T1000 (cell line): ENCODE data around the gene TRIM56.
"Not testable (repeated sequence)": the region's sequence is repeated elsewhere in the genome, so short reads cannot be mapped to it uniquely, and the experiment has no call there.

ENCODE experiments used
- DNase-seq: peaks from one replicate; lab custom pipeline; 2025; ENCODE audit warnings: mixed read lengths; lab: John Stamatoyannopoulos, UW

Gene TRIM56

DNA sequence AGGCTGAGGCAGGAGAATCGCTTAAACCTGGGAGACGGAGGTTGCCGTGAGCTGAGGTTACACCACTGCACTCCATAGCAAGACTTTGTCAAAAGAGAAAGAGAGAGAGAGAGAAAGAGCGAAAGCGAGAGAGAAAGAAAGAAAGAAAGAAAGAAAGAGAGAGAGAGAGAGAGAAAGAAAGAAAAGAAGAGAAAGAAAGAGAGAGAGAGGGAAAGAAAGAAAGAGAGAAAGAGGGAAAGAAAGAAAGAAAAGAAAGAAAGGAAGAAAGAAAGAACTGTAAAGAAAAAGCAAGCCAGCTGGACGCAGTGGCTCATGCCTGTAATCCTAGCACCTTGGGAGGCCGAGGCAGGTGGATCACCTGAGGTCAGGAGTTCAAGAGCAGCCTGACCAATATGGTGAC, 27.9 kb downstream of the TRIM56 start:
- not testable (repeated sequence) for DNase-seq

GRCh38 chr7:101113836-101114235, 28.6 kb downstream of the TRIM56 start:
- no peak for DNase-seq

GRCh38 chr7:101114492-101114891, 29.2 kb downstream of the TRIM56 start:
- DNase-seq: peak; percentile 17

DNA sequence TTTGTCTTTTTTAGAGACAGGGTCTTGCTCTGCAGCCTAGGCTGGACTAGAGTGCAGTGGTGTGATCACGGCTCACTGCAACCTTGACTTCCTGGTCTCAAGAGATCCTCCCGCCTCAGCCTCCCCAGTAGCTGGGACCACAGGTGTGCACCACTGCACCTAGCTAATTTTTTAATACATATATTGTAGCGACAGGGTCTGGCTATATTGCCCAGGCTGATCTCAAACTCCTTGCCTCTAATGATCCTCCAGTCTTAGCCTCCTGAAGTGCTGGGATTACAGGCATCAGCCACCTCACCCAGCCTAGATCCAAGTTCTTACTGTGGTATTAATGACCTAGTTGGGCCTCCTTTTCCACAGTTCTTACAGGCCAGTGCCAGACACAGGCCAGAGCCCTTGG, 29.9 kb downstream of the TRIM56 start:
- DNase-seq: no peak

DNA sequence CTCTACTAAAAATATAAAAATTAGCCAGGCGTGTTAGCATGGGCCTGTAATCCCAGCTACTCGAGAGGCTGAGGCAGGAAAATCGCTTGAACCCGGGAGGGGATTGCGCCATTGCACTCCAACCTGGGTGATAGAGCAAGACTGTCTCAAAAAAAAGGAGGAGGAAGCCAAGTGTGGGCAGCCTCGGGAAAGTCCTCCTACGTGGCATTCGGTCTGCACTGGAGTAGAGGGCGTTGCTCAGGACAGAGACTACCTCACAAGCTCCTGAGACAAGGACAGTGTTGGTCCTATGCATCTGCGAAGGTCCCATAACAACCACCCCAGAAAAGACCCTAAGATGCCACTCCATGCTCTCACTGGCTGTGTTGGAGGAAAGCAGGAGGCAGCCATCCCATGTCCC, 31.6 kb downstream of the TRIM56 start:
- no peak for DNase-seq

DNA sequence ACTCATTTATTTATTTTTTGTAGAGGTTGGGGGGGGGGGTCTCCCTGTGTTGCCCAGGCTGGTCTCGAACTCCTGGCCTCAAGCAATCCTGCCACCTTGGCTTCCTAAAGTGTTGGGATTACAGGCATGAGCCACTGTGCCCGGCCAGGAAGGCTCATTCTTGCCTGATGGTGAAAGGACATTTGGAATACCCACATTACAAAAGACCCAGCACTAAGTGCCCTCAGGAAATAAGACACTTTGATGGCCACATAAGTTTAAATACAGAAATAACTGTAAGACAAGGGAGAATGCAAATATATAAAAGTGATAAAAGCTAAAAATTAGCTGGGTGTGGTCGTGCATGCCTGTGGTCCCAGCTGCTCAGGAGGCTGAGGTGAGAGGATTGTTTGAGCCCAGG, 33.6 kb downstream of the TRIM56 start:
- no peak for DNase-seq

DNA sequence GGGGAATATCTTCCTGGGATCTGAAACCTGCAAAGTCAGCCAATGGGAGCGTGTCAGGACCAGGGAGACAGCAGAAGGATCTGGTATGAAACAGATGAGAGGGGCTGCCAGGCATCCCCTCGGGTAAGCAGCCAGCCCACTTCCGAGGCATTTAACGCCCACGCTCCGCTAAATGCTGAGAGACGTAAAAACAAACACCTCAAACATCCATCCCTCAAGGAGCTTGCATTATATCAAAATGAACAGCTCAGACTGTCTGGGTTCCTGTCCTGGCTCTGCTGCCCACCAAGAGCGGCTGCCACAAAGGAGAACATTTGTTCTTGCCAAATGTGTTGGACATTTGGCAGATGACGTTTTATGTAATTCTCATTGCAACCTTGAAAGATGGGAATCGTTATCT, 34.6 kb downstream of the TRIM56 start:
- DNase-seq: no peak

- no peak for DNase-seq
These were observed 35.0 kb downstream of the TRIM56 start for GRCh38 chr7:101120315-101120714.

- DNase-seq: not testable (repeated sequence)
These were observed 36.3 kb downstream of the TRIM56 start for GRCh38 chr7:101121631-101121990.

- peak; percentile 72 for DNase-seq
These were observed 37.0 kb downstream of the TRIM56 start for GRCh38 chr7:101121991-101122932.

GRCh38 chr7:101122933-101123702, 37.8 kb downstream of the TRIM56 start:
- DNase-seq: no peak

DNA sequence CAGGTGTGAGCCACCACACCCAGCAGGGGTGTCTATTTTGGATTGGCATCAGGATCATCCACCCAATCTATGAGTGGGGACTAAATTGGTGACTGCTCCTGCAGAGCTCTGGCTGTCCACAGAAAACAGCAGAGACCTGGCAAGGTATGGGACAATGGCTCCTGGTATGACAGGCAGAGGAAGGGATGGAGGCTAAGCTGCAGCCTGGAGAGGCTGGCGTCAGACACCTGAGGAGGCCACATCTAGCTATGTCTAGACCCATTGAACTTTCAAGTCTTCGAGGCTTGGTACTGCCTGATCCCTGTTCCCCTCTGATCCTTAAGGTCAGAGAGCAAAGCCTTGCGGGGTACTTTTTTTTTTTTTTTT, 38.4 kb downstream of the TRIM56 start:
- no peak for DNase-seq

GRCh38 chr7:101124376-101125056, 39.2 kb downstream of the TRIM56 start:
- DNase-seq: peak; percentile 48

- peak; percentile 73 for DNase-seq
These were observed 40.8 kb downstream of the TRIM56 start for GRCh38 chr7:101125989-101126650.

DNA sequence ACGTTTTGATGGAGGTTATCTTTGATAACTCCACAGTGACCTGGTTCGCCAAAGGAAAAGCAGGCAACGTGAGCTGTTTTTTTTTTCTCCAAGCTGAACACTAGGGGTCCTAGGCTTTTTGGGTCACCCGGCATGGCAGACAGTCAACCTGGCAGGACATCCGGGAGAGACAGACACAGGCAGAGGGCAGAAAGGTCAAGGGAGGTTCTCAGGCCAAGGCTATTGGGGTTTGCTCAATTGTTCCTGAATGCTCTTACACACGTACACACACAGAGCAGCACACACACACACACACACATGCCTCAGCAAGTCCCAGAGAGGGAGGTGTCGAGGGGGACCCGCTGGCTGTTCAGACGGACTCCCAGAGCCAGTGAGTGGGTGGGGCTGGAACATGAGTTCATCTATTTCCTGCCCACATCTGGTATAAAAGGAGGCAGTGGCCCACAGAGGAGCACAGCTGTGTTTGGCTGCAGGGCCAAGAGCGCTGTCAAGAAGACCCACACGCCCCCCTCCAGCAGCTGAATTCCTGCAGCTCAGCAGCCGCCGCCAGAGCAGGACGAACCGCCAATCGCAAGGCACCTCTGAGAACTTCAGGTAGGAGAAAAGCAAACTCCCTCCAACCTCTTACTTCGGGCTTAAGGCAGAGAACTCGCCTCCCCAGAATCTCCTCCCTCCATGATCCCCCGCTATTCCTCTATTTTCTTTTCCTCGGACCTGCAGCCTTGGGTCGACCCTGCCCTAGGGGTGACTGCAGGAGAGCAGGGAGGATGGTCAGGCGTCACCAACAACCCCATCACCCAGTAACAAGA, 41.6 kb downstream of the TRIM56 start, which contains the start of gene SERPINE1:
Gene SERPINE1 (plus strand): TSS at position 454 of the 809 bp plus-strand sequence. CDS start 1,290 bp downstream, outside the sequence.
- DNase-seq: peak; percentile 91

- DNase-seq: no peak
These were observed 42.3 kb downstream of the TRIM56 start for GRCh38 chr7:101127460-101128039.

GRCh38 chr7:101128040-101128834, 43.0 kb downstream of the TRIM56 start:
- no peak for DNase-seq

DNA sequence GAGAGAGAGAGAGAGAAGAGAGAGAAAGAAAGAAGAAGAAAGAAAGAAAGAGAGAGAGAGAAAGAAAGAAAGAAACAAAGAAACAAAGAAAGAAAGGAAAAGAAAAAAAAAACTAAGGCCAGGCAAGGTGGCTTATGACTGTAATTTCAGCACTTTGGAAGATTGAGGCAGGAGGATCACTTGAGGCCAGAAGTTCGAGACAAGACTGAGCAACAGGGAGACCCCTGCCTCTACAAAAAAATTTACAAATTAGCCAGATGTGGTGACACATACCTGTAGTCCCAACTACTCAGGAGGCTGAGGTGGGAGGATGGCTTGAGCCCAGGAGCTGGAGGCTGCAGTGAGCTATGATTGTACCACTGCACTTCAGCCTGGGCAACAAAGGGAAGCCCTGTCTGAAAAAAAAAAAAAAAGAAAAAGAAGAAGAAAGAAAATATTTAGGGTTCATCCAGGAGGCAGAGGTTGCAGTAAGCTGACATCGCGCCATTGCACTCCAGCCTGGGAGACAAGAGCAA, 44.4 kb downstream of the TRIM56 start:
- no peak for DNase-seq
